Panc1 (cell line): ENCODE measurements around the gene WDR89. TPM values are rescaled to one million over a fixed set of nuclear protein-coding genes. Genes with fewer than 3 reads are reported as not detected.

Experiments used
- ATAC-seq: fragments of 200-7000 bp; cut with Tn5 transposase; 2 replicates; pipeline ENCODE4 v1.9.1; 2020; ENCODE audit warnings: mild to moderate bottlenecking, moderate library complexity
- BruUV-seq: library from RNA; stranded (reverse); fragments of 400-500 nt; replicated peaks from 2 replicates; lab custom pipeline; 2021; lab: Mats Ljungman, UMichigan
- CTCF ChIA-PET: fragments of 300-600 bp; sonication (Branson Sonifier 250); formaldehyde crosslinking; loops from one replicate; lab custom pipeline; 2022; ENCODE audit warnings: antibody characterized with exemption; lab: Charles Lee
- POLR2A ChIA-PET: fragments of 300-600 bp; sonication (Branson Sonifier 250); formaldehyde crosslinking; loops from one replicate; lab custom pipeline; 2022; ENCODE audit warnings: antibody characterized with exemption; lab: Charles Lee
- DNase-seq: peaks from one replicate; pipeline ENCODE4 v3.0.0-alpha.2; 2010; ENCODE audit warnings: low read depth, low spot score
- H3K27ac ChIP-seq: 2 replicates; pipeline ENCODE4 v1.5.1; 2011; ENCODE audit warnings: mild to moderate bottlenecking, low read length, inconsistent platforms
- H3K27me3 ChIP-seq: fragments of 200-500 bp; sonication (Bioruptor generic); 2 replicates; pipeline ENCODE4 v1.6.0; 2014; ENCODE audit warnings: low read length, inconsistent platforms; ENCODE audit not compliant: control insufficient read depth, insufficient read depth
- H3K36me3 ChIP-seq: fragments of 200-500 bp; sonication (Bioruptor generic); 2 replicates; pipeline ENCODE4 v1.5.1; 2014; ENCODE audit warnings: inconsistent platforms, mild to moderate bottlenecking, low read length, moderate library complexity; ENCODE audit not compliant: control insufficient read depth, insufficient read depth
- H3K4me1 ChIP-seq: 2 replicates; pipeline ENCODE4 v1.5.1; 2011; ENCODE audit warnings: inconsistent platforms, mild to moderate bottlenecking, low read length, moderate library complexity; ENCODE audit not compliant: control insufficient read depth, insufficient read depth
- H3K4me3 ChIP-seq, 2 experiments: 2 replicates each; pipeline ENCODE4 v1.5.1; 2011 to 2012; ENCODE audit warnings: low read depth in 2 of 2, low read length in 2 of 2, mild to moderate bottlenecking in 2 of 2, inconsistent platforms in 1 of 2, moderate library complexity in 1 of 2
- H3K9me3 ChIP-seq: fragments of 200-500 bp; sonication (Bioruptor generic); 2 replicates; pipeline ENCODE4 v1.5.1; 2014; ENCODE audit warnings: low read depth, mild to moderate bottlenecking, inconsistent platforms, low read length, moderate library complexity; ENCODE audit not compliant: control insufficient read depth, insufficient read depth
- POLR2AphosphoS5 ChIP-seq: IDR thresholded peaks from 2 replicates; pipeline ENCODE4 v1.6.1; 2012; ENCODE audit warnings: mild to moderate bottlenecking, low read depth, low read length, moderate library complexity
- SIN3A ChIP-seq: IDR thresholded peaks from 2 replicates; pipeline ENCODE4 v1.6.1; 2012; ENCODE audit warnings: low read depth, mild to moderate bottlenecking, low read length, moderate library complexity, borderline replicate concordance; ENCODE audit not compliant: insufficient read depth
- TCF7L2 ChIP-seq: IDR thresholded peaks from 2 replicates; pipeline ENCODE4 v1.6.1; 2011; ENCODE audit warnings: mild to moderate bottlenecking, low read depth, low read length, inconsistent platforms
- in situ Hi-C: cut with HindIII; loops from 2 replicates; pipeline ENCODE4 v1.10.0; 2016; ENCODE audit warnings: low sequenced_read_pairs, low pct_unique_long_range_greater_than_20kb
- intact Hi-C: fragments of 100-400 bp; cut with micrococcal nuclease; formaldehyde crosslinking; loops from one replicate; pipeline ENCODE4 v1.10.0; 2022; ENCODE audit not compliant: unreplicated experiment
- total RNA-seq: library from RNA; stranded (reverse); gene quantifications from one replicate; pipeline ENCODE4 v1.2.1, GENCODE V29; 2021; ENCODE audit not compliant: unreplicated experiment
- TF ChIP-seq, protein P1 (sequence below): fragments of 450-650 bp; IDR thresholded peaks from 2 replicates; pipeline ENCODE4 v1.5.1; 2017; ENCODE audit warnings: mild to moderate bottlenecking
- TF ChIP-seq, protein P2 (sequence below), 2 experiments: IDR thresholded peaks; 2 replicates each; pipeline ENCODE4 v1.6.1; 2011 to 2012; ENCODE audit warnings: low read depth in 2 of 2, control low read depth in 1 of 2, low read length in 1 of 2, mild to moderate bottlenecking in 1 of 2, moderate library complexity in 1 of 2; ENCODE audit not compliant: insufficient read depth in 1 of 2

The WDR89 gene
- total RNA-seq, 1 experiment from 2014 or later = 13.0 TPM

DNA sequence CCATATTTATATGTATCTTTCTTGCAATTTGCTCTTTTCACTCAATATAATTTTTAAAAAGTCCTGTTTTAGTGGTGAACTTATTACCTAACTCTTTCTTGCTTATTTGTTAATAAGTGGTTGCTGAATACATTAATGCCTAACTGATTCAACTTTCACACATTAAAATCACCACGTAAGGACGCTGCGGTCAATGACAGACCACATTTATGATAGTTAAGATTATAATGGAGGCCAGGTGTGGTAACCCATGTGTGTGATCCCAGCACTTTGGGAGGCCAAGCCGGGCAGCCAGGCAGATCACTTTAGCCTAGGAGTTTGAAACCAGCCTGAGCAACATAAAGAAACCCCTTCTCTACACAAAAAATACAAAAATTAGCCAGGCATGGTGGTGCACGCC, 37.0 kb downstream of the WDR89 start:
- in situ Hi-C loops = no loop called here
- BruUV-seq = no TSS peak
- Histone ChIP-seq H3K27me3 (no peaks in the 10 kb centered on the region), H3K9me3 (no peaks in the 10 kb centered on the region), H3K4me3 (no peak overlapping the region), H3K36me3 (no peaks in the 10 kb centered on the region; the same call in 1 of the 2 replicates), H3K4me1 (no peaks in the 10 kb centered on the region), H3K27ac (no peak overlapping the region)
- intact Hi-C loops = no loop called here
- TF ChIP-seq POLR2AphosphoS5 = no peak
- no peak for TF ChIP-seq TCF7L2
- TF ChIP-seq SIN3A = no peak
- TF ChIP-seq, protein P1, sequence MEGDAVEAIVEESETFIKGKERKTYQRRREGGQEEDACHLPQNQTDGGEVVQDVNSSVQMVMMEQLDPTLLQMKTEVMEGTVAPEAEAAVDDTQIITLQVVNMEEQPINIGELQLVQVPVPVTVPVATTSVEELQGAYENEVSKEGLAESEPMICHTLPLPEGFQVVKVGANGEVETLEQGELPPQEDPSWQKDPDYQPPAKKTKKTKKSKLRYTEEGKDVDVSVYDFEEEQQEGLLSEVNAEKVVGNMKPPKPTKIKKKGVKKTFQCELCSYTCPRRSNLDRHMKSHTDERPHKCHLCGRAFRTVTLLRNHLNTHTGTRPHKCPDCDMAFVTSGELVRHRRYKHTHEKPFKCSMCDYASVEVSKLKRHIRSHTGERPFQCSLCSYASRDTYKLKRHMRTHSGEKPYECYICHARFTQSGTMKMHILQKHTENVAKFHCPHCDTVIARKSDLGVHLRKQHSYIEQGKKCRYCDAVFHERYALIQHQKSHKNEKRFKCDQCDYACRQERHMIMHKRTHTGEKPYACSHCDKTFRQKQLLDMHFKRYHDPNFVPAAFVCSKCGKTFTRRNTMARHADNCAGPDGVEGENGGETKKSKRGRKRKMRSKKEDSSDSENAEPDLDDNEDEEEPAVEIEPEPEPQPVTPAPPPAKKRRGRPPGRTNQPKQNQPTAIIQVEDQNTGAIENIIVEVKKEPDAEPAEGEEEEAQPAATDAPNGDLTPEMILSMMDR = no peak
- TF ChIP-seq, protein P2, sequence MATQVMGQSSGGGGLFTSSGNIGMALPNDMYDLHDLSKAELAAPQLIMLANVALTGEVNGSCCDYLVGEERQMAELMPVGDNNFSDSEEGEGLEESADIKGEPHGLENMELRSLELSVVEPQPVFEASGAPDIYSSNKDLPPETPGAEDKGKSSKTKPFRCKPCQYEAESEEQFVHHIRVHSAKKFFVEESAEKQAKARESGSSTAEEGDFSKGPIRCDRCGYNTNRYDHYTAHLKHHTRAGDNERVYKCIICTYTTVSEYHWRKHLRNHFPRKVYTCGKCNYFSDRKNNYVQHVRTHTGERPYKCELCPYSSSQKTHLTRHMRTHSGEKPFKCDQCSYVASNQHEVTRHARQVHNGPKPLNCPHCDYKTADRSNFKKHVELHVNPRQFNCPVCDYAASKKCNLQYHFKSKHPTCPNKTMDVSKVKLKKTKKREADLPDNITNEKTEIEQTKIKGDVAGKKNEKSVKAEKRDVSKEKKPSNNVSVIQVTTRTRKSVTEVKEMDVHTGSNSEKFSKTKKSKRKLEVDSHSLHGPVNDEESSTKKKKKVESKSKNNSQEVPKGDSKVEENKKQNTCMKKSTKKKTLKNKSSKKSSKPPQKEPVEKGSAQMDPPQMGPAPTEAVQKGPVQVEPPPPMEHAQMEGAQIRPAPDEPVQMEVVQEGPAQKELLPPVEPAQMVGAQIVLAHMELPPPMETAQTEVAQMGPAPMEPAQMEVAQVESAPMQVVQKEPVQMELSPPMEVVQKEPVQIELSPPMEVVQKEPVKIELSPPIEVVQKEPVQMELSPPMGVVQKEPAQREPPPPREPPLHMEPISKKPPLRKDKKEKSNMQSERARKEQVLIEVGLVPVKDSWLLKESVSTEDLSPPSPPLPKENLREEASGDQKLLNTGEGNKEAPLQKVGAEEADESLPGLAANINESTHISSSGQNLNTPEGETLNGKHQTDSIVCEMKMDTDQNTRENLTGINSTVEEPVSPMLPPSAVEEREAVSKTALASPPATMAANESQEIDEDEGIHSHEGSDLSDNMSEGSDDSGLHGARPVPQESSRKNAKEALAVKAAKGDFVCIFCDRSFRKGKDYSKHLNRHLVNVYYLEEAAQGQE (IDR thresholded peaks at IDR 0.05; ENCODE audit: insufficient read depth in 1 of 2, low read depth in 2 of 2, low read length in 1 of 2) = no peak
- no peak for DNase-seq
- no peak for ATAC-seq
- POLR2A ChIA-PET = no interaction called here
- CTCF ChIA-PET = no interaction called here

DNA sequence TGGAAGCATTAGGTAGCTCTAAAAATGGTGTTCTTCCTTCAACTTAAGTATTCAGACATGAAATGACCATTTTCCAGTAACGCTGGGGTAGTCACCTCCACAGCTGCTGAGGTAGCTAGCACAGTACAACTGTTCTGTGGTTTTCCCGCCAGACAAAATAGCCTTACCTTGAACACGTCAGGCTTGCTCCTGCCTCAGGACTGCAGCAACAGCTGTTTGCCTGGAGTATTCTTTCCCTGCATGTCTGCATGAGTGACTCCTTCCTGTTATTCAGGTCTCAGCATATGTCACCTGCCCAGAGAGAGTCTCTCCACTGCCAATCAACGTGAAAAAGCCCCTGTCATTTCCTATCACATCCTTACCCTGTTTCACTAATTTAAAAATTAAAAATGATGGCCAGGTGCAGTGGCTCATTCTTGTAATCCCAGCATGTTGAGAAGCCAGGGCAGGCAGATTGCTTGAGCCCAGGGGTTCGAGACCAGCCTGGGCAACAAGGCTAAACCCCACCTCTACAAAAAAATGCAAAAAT, 37.9 kb downstream of the WDR89 start:
- intact Hi-C loops (no loop called here), in situ Hi-C loops (no loop called here)
- Histone ChIP-seq H3K27me3 (no peaks in the 10 kb centered on the region), H3K9me3 (no peaks in the 10 kb centered on the region), H3K27ac (no peak overlapping the region), H3K36me3 (peaks cover 6% of the 10 kb centered on the region), H3K4me1 (no peaks in the 10 kb centered on the region), H3K4me3 (no peak overlapping the region)
- ChIA-PET CTCF (no interaction called here), POLR2A (no interaction called here)
- no peak for DNase-seq
- no peak for ATAC-seq
- TF ChIP-seq TCF7L2 (no peak), POLR2AphosphoS5 (no peak), SIN3A (no peak)
- TF ChIP-seq, protein P2 (IDR thresholded peaks at IDR 0.05; ENCODE audit: insufficient read depth in 1 of 2, low read depth in 2 of 2, low read length in 1 of 2) = no peak
- TF ChIP-seq, protein P1 = no peak
- BruUV-seq = no TSS peak
